GM11168 (cell line): ENCODE results near the gene CDC14A.

Experiments
- in situ Hi-C: fragments of 300-500 bp; cut with MboI; formaldehyde crosslinking; loops from one replicate; pipeline ENCODE4 v1.12.0; 2022; ENCODE audit warnings: low sequenced_read_pairs; ENCODE audit not compliant: unreplicated experiment

CDC14A gene

GRCh38 chr1:100476735-100477290, 124.5 kb downstream of the CDC14A start:
- in situ Hi-C loops: loop anchor here (10.0 kb wide), 1 partner anchor 388 kb away; no protein-coding TSS in a partner anchor

DNA sequence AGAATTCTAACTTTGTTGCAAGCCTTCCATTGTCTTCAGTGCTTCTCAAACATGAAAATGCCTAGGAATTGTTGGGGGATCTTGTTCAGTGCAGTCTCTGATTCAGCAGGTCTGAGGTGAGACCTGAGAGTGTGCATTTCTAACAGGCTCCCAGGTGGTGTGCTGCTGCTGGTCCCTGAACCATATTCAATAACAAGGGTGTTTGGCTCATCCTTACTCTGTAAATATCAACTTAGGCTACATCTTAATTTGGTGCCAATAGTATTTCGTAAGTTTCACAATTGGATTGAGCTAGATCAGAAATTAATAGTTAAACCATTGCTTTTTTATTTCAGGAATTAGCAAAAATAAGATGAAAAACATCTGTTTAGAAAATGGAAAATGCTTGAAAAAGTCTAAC, 126.5 kb downstream of the CDC14A start:
- in situ Hi-C loops: loop anchor here (10.0 kb wide), 1 partner anchor 386 kb away; no protein-coding TSS in a partner anchor

- in situ Hi-C loops: loop anchor here (10.0 kb wide), 1 partner anchor 385 kb away; no protein-coding TSS in a partner anchor
These were observed 127.5 kb downstream of the CDC14A start for GRCh38 chr1:100479620-100480338.

- in situ Hi-C loops: no loop called here
These were observed 129.0 kb downstream of the CDC14A start for GRCh38 chr1:100481303-100481702.

GRCh38 chr1:100482167-100482566, 129.9 kb downstream of the CDC14A start:
- in situ Hi-C loops: no loop called here

- in situ Hi-C loops: no loop called here
These were observed 130.4 kb downstream of the CDC14A start for GRCh38 chr1:100482748-100483147.

DNA sequence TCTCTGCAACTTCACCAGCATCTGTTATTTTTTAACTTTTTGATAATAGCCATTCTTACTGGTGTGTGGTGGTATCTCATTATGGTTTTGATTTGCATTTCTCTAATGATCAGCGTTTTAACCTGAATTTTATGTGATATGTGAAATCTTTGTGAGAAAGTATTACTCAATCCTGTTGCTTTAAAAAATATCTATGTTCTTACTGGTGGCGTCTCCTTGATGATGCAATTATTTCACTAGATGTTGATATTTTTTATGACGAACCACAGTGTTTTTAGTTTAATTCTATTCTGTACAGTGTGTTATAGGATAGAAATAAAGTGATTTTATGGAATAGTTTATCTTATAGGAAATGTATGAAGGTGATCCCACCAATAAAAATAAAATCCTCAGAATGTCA, 130.9 kb downstream of the CDC14A start:
- in situ Hi-C loops: no loop called here

GRCh38 chr1:100485855-100486258, 133.6 kb downstream of the CDC14A start:
- in situ Hi-C loops: no loop called here

GRCh38 chr1:100494393-100495084, 142.2 kb downstream of the CDC14A start:
- in situ Hi-C loops: no loop called here

DNA sequence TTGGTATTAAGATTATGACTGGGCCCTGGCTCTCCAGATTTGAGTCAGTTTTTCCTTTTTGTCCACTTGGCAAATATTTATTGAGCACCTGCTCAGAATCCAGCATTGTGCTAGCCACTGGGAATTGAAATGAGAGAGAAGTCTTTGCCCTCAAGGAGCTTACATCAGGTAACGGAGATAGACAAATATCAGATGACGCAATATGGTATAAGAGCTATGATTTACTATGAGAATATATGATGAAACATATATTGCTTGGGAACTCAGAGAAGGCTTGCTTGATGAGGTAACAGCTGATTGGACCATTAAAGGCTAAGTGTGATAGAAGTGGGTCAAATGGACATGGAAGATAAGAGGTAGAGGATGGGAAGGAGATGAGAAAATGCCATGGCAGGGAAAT, 144.6 kb downstream of the CDC14A start:
- in situ Hi-C loops: no loop called here

DNA sequence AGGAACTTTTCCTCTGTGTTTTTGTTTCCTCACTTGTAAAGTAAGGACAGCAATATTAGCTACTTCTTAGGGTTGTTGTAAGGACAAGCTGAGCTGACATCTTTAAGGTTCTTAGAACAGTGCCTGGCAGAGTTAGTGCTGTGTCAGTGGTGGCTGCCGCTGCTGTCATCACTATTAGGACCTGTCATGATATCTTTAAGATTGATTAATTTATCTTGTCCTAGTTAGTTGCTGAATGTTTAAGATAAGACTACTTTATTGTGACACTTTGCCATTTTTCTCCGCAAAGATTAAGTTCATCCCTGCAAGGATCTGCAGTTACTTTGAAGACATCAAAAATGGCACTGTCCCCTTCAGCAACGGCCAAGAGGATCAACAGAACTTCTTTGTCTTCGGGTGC, 145.5 kb downstream of the CDC14A start:
- in situ Hi-C loops: no loop called here

GRCh38 chr1:100499194-100499811, 147.0 kb downstream of the CDC14A start:
- in situ Hi-C loops: no loop called here

- in situ Hi-C loops: no loop called here
These were observed 149.9 kb downstream of the CDC14A start for GRCh38 chr1:100502052-100502792.

GRCh38 chr1:100506217-100506616, 153.9 kb downstream of the CDC14A start:
- in situ Hi-C loops: no loop called here

DNA sequence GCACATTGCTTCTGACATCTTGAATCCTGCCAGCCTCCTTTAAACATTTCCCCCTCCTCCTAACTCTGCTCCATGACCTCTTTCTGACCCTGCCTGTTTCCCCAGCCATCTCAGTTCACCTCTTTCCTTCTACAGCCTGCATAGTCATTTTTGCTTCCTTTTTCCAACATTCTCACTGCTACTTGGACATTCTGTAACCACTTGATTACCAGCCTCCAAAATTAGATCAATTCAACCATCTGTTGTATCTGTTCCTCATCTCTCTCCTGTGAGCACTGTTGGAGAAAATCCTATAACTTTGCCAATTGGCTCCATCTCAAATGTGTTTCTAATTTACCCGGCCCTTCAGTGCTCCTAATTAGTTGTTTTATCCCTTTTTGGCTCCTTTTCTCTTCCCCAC, 158.1 kb downstream of the CDC14A start:
- in situ Hi-C loops: no loop called here

DNA sequence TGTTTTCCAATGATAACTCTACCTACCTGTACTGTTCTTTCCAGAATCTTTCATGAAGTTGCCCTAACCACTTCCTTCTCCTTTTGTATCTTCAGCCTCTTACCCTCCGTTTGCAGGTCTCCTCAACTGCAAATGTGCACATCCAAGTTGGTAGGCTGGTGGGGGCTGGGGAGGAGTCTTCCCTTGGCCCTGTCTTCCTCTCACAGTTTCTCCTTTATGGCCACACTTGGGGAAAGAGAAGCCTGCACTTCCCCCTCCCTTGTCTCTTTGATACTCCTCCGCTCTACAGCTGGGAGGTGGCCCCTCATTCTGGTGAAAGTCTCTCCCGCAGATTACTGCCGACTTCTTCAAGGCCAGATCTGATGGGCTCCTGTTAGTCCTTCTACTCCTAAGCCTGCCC, 158.8 kb downstream of the CDC14A start:
- in situ Hi-C loops: no loop called here

DNA sequence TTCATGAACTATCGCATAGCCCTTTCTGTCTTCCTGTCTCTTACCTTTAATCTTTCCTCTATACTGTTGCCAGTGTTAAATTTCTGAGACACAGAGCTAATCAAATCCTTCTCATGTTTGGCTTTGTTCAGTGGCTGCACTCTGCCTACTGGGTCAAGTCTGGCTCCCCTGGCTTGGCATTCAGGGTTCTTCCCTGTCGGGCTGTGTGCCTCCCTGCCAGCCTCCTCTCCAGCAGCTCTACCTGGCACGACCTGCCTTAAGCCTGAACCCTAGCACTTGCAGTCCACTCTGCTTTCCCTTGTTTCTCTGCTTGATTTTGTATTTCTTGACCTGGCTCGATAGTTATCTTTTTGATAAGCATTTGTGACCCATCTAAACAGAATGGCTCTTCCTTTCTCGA, 159.5 kb downstream of the CDC14A start:
- in situ Hi-C loops: no loop called here

- in situ Hi-C loops: no loop called here
These were observed 160.6 kb downstream of the CDC14A start for GRCh38 chr1:100512803-100513352.

DNA sequence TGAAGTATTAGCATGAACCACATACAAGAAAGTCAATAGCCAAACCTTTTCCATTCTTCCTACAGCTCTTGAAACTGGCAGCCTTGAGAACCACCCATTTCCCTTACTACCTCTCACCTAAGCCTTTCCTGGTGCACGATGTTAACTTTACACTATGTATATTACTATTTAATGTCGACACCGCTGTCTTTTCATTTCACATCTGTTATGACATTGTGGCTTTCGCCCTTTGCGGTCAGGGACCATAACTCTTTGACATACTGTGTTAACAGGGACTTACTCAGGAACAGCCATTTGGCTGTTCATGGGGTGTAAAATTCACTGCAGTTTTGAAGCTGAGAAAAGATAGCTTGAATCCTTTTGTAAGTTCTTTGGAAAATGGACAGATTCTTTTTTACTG, 164.6 kb downstream of the CDC14A start:
- in situ Hi-C loops: no loop called here

DNA sequence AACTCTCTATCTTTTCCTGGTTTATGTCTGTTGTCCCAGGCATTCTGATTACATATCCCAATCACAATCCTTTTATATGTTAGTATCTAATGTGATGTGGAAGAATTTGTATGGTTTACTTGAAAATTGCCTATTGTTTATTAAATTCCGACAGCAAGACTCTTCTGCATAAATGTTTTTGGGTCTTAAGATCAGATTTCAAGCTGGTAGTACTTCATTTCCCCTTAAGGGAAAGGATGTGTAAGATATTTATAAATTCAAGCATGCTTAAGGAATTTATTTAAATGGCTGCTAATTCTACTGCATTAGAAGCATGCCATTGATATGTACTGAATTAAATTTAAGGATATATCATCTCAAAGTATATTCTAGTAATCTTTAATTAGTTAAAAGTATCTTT, 165.2 kb downstream of the CDC14A start:
- in situ Hi-C loops: no loop called here
